GM12878 (cell line): Measurements from ENCODE around the gene CDH4. TPM values are rescaled to one million over a fixed set of nuclear protein-coding genes. Genes with fewer than 3 reads are reported as not detected.

Experiments
- ATAC-seq: fragments of 200-7000 bp; cut with Tn5 transposase; 3 replicates; pipeline ENCODE4 v1.9.1; 2020; ENCODE audit warnings: mild to moderate bottlenecking, moderate library complexity
- BruUV-seq: library from RNA; stranded (reverse); fragments of 400-500 nt; replicated peaks from 2 replicates; lab custom pipeline; 2021; lab: Mats Ljungman, UMichigan
- CTCF ChIA-PET: fragments of 300-600 bp; sonication (Branson Sonifier 250); formaldehyde crosslinking; extraction: SDS; loops from one replicate; lab custom pipeline; 2021; ENCODE audit warnings: inconsistent platforms; lab: Yijun Ruan, JAX
- POLR2A ChIA-PET: fragments of 350-600 bp; formaldehyde crosslinking; extraction: SDS; loops from one replicate; lab custom pipeline; 2021; ENCODE audit warnings: inconsistent platforms; lab: Charles Lee
- RAD21 ChIA-PET: fragments of 300-600 bp; sonication (Branson Sonifier 250); formaldehyde crosslinking; loops from one replicate; lab custom pipeline; 2023; ENCODE audit warnings: antibody characterized with exemption; ENCODE audit not compliant: unreplicated experiment; lab: Charles Lee
- SMC1A ChIA-PET: fragments of 300-600 bp; sonication (Branson Sonifier 250); formaldehyde crosslinking; loops from one replicate; lab custom pipeline; 2023; ENCODE audit not compliant: unreplicated experiment, uncharacterized antibody; lab: Charles Lee
- DNase-seq: peaks from one replicate; pipeline ENCODE4 v3.0.0-alpha.2; 2011; ENCODE audit warnings: low read depth, low spot score
- FAIRE-seq: peaks from 3 replicates; lab custom pipeline; 2011; peaks lifted over from hg19 to GRCh38; lab: Jason Lieb, UNC
- H2AFZ ChIP-seq: 2 replicates; pipeline ENCODE4 v1.6.0; 2011; ENCODE audit warnings: low read depth, low read length, control low read depth; ENCODE audit not compliant: control insufficient read depth
- H3K27ac ChIP-seq: 2 replicates; pipeline ENCODE4 v1.5.1; 2011; ENCODE audit warnings: control low read depth; ENCODE audit not compliant: control insufficient read depth, insufficient read depth
- H3K27me3 ChIP-seq, 2 experiments: replicated peaks in 1 of 2; 2 replicates each; pipeline versions ENCODE4 v1.6.0 to v1.6.1; 2011; ENCODE audit warnings: low read length in 1 of 2; ENCODE audit not compliant: control insufficient read depth in 2 of 2, insufficient read depth in 2 of 2
- H3K36me3 ChIP-seq, 2 experiments: 2 replicates each; pipeline ENCODE4 v1.5.1; 2011; ENCODE audit warnings: low read length in 1 of 2; ENCODE audit not compliant: control insufficient read depth in 2 of 2, insufficient read depth in 2 of 2
- H3K4me1 ChIP-seq: 2 replicates; pipeline ENCODE4 v1.6.1; 2011; ENCODE audit warnings: mild to moderate bottlenecking, low read length, moderate library complexity, mixed read lengths; ENCODE audit not compliant: control insufficient read depth, insufficient read depth
- H3K4me2 ChIP-seq: 2 replicates; pipeline ENCODE4 v1.6.0; 2011; ENCODE audit warnings: control low read depth; ENCODE audit not compliant: control insufficient read depth, insufficient read depth
- H3K4me3 ChIP-seq: fragments of 200-600 bp; sonication (generic); 2 replicates; pipeline ENCODE4 v1.5.1; 2016
- H3K79me2 ChIP-seq: 2 replicates; pipeline ENCODE4 v1.6.0; 2011; ENCODE audit warnings: low read length; ENCODE audit not compliant: control insufficient read depth, insufficient read depth
- H3K9ac ChIP-seq: 2 replicates; pipeline ENCODE4 v1.8.0; 2011; ENCODE audit warnings: low read length, control low read depth, mixed read lengths; ENCODE audit not compliant: control insufficient read depth, insufficient read depth
- H3K9me3 ChIP-seq: replicated peaks from 3 replicates; pipeline ENCODE4 v1.5.1; 2011; ENCODE audit warnings: mild to moderate bottlenecking, low read length; ENCODE audit not compliant: control insufficient read depth, insufficient read depth
- H4K20me1 ChIP-seq: 2 replicates; pipeline ENCODE4 v1.6.0; 2011; ENCODE audit not compliant: control insufficient read depth, insufficient read depth
- CHD4 ChIP-seq: fragments of 200-600 bp; sonication (generic); IDR thresholded peaks from 2 replicates; pipeline ENCODE4 v1.6.1; 2016; ENCODE audit warnings: mild to moderate bottlenecking
- E2F8 ChIP-seq: fragments of 450-650 bp; IDR thresholded peaks from 2 replicates; pipeline ENCODE4 v1.6.1; 2018; ENCODE audit warnings: mild to moderate bottlenecking, low read depth, moderate library complexity; ENCODE audit not compliant: partially characterized antibody
- EP300 ChIP-seq, 2 experiments: fragments of 150-350 bp in 1 of 2; IDR thresholded peaks; 2 replicates each; pipeline ENCODE4 v1.6.1; 2011 to 2012; ENCODE audit warnings: low read depth in 2 of 2, low read length in 2 of 2, borderline replicate concordance in 1 of 2, improper control_type of control experiment in 1 of 2, inconsistent platforms in 1 of 2; ENCODE audit not compliant: control insufficient read depth in 1 of 2
- MEF2B ChIP-seq: fragments of 450-650 bp; IDR thresholded peaks from 2 replicates; pipeline ENCODE4 v1.6.1; 2018; ENCODE audit warnings: mild to moderate bottlenecking, moderate library complexity; ENCODE audit not compliant: partially characterized antibody, poor library complexity, severe bottlenecking
- NR2F1 ChIP-seq: fragments of 450-650 bp; conservative IDR thresholded peaks from 2 replicates; pipeline ENCODE4 v1.6.1; 2017; ENCODE audit warnings: mild to moderate bottlenecking
- NRF1 ChIP-seq: conservative IDR thresholded peaks from 2 replicates; pipeline ENCODE4 v1.6.1; 2011; ENCODE audit warnings: mild to moderate bottlenecking, low read depth, low read length, improper control_type of control experiment
- PBX3 ChIP-seq: IDR thresholded peaks from 2 replicates; pipeline ENCODE4 v1.6.1; 2011; ENCODE audit warnings: mild to moderate bottlenecking, low read depth, low read length, moderate library complexity; ENCODE audit not compliant: insufficient replicate concordance
- POU2F2 ChIP-seq: IDR thresholded peaks from 3 replicates; pipeline ENCODE4 v1.6.1; 2011; ENCODE audit warnings: low read depth, mild to moderate bottlenecking, low read length, borderline replicate concordance
- RBBP5 ChIP-seq: fragments of 200-600 bp; sonication (generic); conservative IDR thresholded peaks from 2 replicates; pipeline ENCODE4 v1.6.1; 2016
- RFX5 ChIP-seq: IDR thresholded peaks from 2 replicates; pipeline ENCODE4 v1.6.1; 2011; ENCODE audit warnings: low read depth, low read length, improper control_type of control experiment
- SIN3A ChIP-seq: IDR thresholded peaks from 2 replicates; pipeline ENCODE4 v1.6.1; 2012; ENCODE audit warnings: low read depth, low read length, improper control_type of control experiment
- SKIL ChIP-seq: fragments of 450-650 bp; IDR thresholded peaks from 2 replicates; pipeline ENCODE4 v1.6.1; 2017; ENCODE audit warnings: mild to moderate bottlenecking, low read depth, inconsistent platforms; ENCODE audit not compliant: poor library complexity, severe bottlenecking
- STAT3 ChIP-seq: IDR thresholded peaks from 2 replicates; pipeline ENCODE4 v1.6.1; 2011; ENCODE audit warnings: low read depth, low read length, improper control_type of control experiment
- ZBTB33 ChIP-seq: fragments of 450-650 bp; IDR thresholded peaks from 2 replicates; pipeline ENCODE4 v1.6.1; 2017; ENCODE audit warnings: mild to moderate bottlenecking
- ZNF622 ChIP-seq: fragments of 450-650 bp; IDR thresholded peaks from 2 replicates; pipeline ENCODE4 v1.6.1; 2017; ENCODE audit warnings: mild to moderate bottlenecking, inconsistent platforms
- WGBS: methylation state at CpG from one replicate; pipeline ENCODE4 v1.1.6; 2016; ENCODE audit warnings: low lambda C conversion rate; ENCODE audit not compliant: insufficient replicate concordance, insufficient coverage; ENCODE audit errors: missing lambda C conversion rate; 5-methylcytosine and 5-hydroxymethylcytosine counted together
- in situ Hi-C: fragments of 300-500 bp; cut with MboI; formaldehyde crosslinking; loops from 9 replicates; pipeline ENCODE4 v1.14.3; 2018; ENCODE audit warnings: mixed read lengths
- intact Hi-C: fragments of 100-400 bp; cut with micrococcal nuclease; formaldehyde crosslinking; loops from one replicate; pipeline ENCODE4 v1.14.2; 2022; ENCODE audit not compliant: unreplicated experiment
- polyA plus RNA-seq, 11 experiments: library from polyadenylated mRNA; depleted of rRNA in 4 of 11; unstranded in 6 of 11; stranded (reverse) in 5 of 11; fragments of >200 nt; fragmentation: Nextera tagmentation in 4 of 11; fragmentation: Illumina TruSeq in 1 of 11; extraction: Ambion mirVana in 4 of 11; extraction: Trizol in 1 of 11; gene quantifications; 1 replicate in 1 of 11; 2 replicates in 10 of 11; pipeline versions ENCODE4 v1.2.1 to v1.2.3, GENCODE V29; 2011 to 2016; ENCODE audit warnings: inconsistent platforms in 2 of 11, missing spikeins in 2 of 11, low read depth in 1 of 11
- total RNA-seq, 4 experiments: library from RNA; depleted of rRNA in 3 of 4; stranded (reverse); fragments of >200 nt in 3 of 4; fragmentation: Illumina TruSeq in 1 of 4; extraction: Trizol in 1 of 4; gene quantifications; 2 replicates each; pipeline versions ENCODE4 v1.2.1 to v1.2.3, GENCODE V29; 2013 to 2021

The CDH4 gene
- total and polyA plus RNA-seq, 10 of the 15 experiments (the other 5 are each of a cell fraction or from before 2014, with no cell fraction given): not detected

- no TSS peak for BruUV-seq
Observed at GRCh38 chr20:61727761-61728160, 475.7 kb downstream of the CDH4 start.

More at GRCh38 chr20:61727761-61728160, 475.7 kb downstream of the CDH4 start:
- SMC1A ChIA-PET: no interaction called here
- in situ Hi-C loops: no loop called here
- Histone ChIP-seq H4K20me1 (no peaks in the 10 kb centered on the region), H3K36me3 (no peaks in the 10 kb centered on the region), H3K4me3 (no peak overlapping the region), H3K27ac (no peak overlapping the region), H3K4me1 (no peaks in the 10 kb centered on the region), H3K79me2 (no peaks in the 10 kb centered on the region), H3K27me3 (no peaks in the 10 kb centered on the region), H3K9me3 (no peaks in the 10 kb centered on the region; the same call in 2 of the 3 replicates), H3K9ac (no peak overlapping the region), H3K4me2 (no peak overlapping the region), H2AFZ (no peak overlapping the region)
- intact Hi-C loops: no loop called here
- RAD21 ChIA-PET: no interaction called here
- CTCF ChIA-PET: no interaction called here
- POLR2A ChIA-PET: no interaction called here
- DNase-seq (no peak), ATAC-seq (no peak), FAIRE-seq (no peak)
- 0% methylated on average over 2 of the region's 2 CpGs for WGBS
- TF ChIP-seq EP300 (IDR thresholded peaks at IDR 0.05; ENCODE audit: borderline replicate concordance in 1 of 2, control insufficient read depth in 1 of 2, low read depth in 2 of 2, low read length in 2 of 2) (no peak), MEF2B (no peak), RBBP5 (no peak), STAT3 (no peak), PBX3 (no peak), NRF1 (no peak), E2F8 (no peak), POU2F2 (no peak), ZNF622 (no peak), CHD4 (no peak), SIN3A (no peak), SKIL (no peak), ZBTB33 (no peak), RFX5 (no peak), NR2F1 (no peak)
